RPMI7951 (cell line): ENCODE measurements around the gene GABARAPL2. TPM values are rescaled to one million over a fixed set of nuclear protein-coding genes. Genes with fewer than 3 reads are reported as not detected.
A peak's percentile ranks its signal among the peaks of the same experiment; 100 is the strongest.
"Not testable (repeated sequence)": the region's sequence is repeated elsewhere in the genome, so short reads cannot be mapped to it uniquely, and the experiment has no call there.

ENCODE experiments used
- DNase-seq: peaks from one replicate; pipeline ENCODE4 v3.0.0-alpha.2; 2012; ENCODE audit warnings: low read depth
- total RNA-seq: library from RNA; depleted of rRNA; stranded (reverse); fragments of >200 nt; shearing (Covaris generic); gene quantifications from 2 replicates; pipeline ENCODE4 v1.2.3, GENCODE V29; 2014

Gene GABARAPL2
- total RNA-seq, 1 experiment from 2014 or later, result 64.6 TPM

- DNase-seq, result no peak
Measured at GRCh38 chr16:75590920-75591843, 25.0 kb downstream of the GABARAPL2 start.

GRCh38 chr16:75591927-75592326 lies 25.7 kb downstream of the GABARAPL2 start:
- not testable (repeated sequence) for DNase-seq

GRCh38 chr16:75593308-75593707 lies 27.1 kb downstream of the GABARAPL2 start:
- no peak for DNase-seq

GRCh38 chr16:75593825-75594820 lies 27.9 kb downstream of the GABARAPL2 start:
- DNase-seq, result peak; percentile 18

- DNase-seq, result no peak
Measured at GRCh38 chr16:75599452-75600277, 33.5 kb downstream of the GABARAPL2 start.

- no peak for DNase-seq
Measured at GRCh38 chr16:75603241-75603640, 37.1 kb downstream of the GABARAPL2 start.

- DNase-seq, result no peak
Measured at GRCh38 chr16:75606507-75606906, 40.3 kb downstream of the GABARAPL2 start.

- DNase-seq, result no peak
Measured at GRCh38 chr16:75614066-75614897, 48.1 kb downstream of the GABARAPL2 start.

- DNase-seq, result no peak
Measured at GRCh38 chr16:75615619-75616018, 49.4 kb downstream of the GABARAPL2 start.

- DNase-seq, result no peak
Measured at GRCh38 chr16:75616521-75617010, 50.4 kb downstream of the GABARAPL2 start.

- no peak for DNase-seq
Measured at GRCh38 chr16:75617121-75617520, 50.9 kb downstream of the GABARAPL2 start.

- DNase-seq, result no peak
Measured at GRCh38 chr16:75618780-75619179, 52.6 kb downstream of the GABARAPL2 start.

GRCh38 chr16:75620326-75621169 lies 54.4 kb downstream of the GABARAPL2 start:
- no peak for DNase-seq

- peak; percentile 46 for DNase-seq
Measured at GRCh38 chr16:75621170-75621477, 54.9 kb downstream of the GABARAPL2 start.

- DNase-seq, result peak; percentile 97
Measured at GRCh38 chr16:75622761-75623605, 56.8 kb downstream of the GABARAPL2 start, which contains the start of gene ADAT1. Gene ADAT1, minus strand, starts transcription at chr16:75623281. Its CDS starts 2,482 bp downstream, at chr16:75620799.

GRCh38 chr16:75624921-75625334 lies 58.7 kb downstream of the GABARAPL2 start:
- DNase-seq, result peak; percentile 34

GRCh38 chr16:75626806-75627205 lies 60.6 kb downstream of the GABARAPL2 start:
- DNase-seq, result no peak
